GM19455 (cell line): ENCODE results near the gene BNIP5.

Experiments used
- ATAC-seq: cut with Tn5 transposase; IDR thresholded peaks from one replicate; pipeline ENCODE4 v1.9.1; 2021; ENCODE audit not compliant: unreplicated experiment

The BNIP5 gene

DNA sequence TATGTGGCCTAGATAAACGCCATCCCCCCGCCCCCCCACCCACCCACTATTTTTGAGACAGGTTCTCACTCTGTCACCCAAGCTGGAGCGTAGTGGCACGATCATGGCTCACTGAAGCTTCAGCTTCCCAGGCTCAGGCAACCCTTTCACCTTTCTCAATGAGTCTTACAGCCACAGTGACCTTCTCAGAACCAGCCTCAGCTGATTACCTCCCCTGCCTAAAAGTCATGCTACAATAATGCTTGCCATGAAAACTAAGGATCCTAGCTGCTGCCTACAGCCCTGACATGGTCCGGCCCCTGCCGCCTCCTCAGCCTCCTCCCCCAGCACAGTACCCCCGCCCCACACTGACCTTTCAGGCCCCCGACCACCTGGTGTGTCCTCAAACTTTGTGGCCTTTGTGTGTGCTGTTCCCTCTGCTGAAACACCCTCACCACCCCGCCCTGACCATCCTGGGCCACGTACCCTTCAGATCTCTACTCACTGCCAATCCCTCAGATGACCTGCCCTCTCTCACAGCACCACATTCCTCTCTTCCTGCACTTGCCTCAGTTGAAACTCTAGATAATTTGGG, 35.5 kb downstream of the BNIP5 start:
- no peak for ATAC-seq

DNA sequence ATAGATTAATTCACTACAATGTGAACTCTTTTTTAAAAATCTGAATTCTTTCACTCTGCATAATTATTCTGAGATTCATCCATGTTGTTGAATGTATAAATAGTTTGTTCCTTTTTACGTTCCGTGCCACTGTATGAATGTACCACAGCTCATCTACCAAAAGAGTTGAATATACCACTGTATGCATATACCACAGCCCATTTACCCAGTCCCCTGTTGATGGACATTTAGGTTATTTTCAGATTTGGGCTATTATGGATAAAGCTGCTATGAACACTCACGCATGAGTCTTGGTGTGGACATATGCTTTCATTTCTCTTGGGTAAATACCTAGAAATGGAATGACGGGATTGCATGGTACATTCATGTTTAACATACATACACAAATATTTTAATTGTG, 38.7 kb downstream of the BNIP5 start:
- no peak for ATAC-seq

GRCh38 chr6:36297511-36297910, 39.2 kb downstream of the BNIP5 start:
- ATAC-seq = no peak

DNA sequence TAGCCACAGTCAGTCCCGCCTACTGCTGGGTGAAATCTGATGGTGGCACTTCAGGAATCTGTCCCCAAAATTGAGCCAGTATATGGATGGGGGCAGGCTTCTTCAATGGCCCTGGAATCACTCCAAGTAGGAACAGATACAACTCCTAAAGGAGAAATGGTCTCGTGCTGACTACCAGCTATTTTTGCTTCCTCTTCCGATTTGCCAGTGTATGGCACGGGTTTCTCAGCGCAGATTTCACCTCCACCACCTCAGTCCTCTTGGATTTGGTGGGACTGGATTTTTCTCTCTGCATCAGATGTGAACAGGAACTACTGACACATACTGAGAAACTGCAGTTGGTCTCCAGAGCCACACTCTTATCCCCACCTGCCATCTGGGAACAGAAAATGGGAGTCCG, 39.6 kb downstream of the BNIP5 start:
- ATAC-seq = no peak

DNA sequence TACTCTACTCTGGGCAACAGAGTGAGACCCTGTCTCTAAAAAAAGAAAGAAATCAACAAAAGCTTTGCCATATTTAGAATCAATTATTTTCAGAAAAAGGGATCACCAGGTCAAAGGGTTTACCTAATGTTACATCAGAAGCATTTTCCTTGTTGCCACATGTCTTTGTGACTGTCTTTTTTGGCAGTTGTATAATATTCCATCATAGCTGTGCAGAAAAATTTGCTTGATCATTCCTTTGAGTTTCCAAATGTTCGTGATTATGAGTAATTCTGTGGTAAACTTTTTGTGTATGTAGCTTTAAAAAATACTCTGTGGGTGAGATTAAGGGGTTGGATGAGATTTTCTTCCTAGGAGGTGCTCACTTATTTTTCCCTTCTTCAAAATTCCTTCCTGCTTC, 40.4 kb downstream of the BNIP5 start:
- no peak for ATAC-seq

GRCh38 chr6:36292170-36292569, 44.5 kb downstream of the BNIP5 start:
- no peak for ATAC-seq

DNA sequence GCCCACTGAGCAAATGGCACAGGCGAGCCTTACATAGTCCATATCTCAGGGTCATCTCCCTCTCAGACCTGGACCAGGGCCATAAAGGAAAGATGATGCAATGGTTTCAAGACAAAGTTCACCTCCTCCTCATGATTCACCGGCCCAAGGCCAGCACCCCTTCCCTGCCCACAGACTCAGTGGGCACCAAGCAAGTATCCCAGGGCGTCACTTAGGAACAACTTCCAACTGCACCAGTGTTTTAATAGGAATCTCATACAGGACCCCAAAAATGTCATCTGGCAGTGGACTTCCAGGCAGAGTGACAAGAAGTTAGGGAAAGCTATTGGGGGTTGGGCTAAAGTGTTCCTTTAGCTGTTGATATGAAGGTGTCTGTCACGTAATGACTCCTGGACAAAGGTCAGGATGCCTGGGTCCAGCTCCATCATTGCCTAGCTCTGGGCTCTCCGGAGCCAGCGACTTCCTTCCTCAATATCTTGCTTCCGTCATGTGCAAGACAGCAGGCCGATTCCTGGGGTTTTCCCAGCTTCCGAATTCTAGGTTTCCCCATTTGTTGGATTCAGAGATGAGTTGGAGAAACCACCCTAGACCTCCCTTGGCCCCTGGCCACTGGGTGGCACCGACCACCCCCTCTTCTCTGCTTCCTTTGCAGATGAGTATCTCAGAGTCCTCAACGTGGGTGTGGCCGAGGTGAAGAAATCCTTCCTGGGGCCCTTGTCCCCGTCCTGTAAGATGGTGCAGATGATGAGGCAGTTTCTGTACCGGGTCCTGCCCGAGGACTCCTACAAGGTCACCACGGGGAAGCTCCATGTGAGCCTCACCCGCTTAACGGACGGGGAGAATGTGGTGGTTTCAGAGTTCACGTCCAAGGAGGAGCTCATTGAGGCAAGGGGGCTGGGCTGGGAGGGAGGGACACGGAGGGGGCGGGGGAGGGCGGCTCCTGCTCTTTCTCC, 45.7 kb downstream of the BNIP5 start:
- no peak for ATAC-seq

GRCh38 chr6:36289281-36289878, 47.3 kb downstream of the BNIP5 start:
- ATAC-seq = no peak

GRCh38 chr6:36286858-36287257, 49.8 kb downstream of the BNIP5 start:
- no peak for ATAC-seq

- ATAC-seq = no peak
Measured at GRCh38 chr6:36285797-36286196, 50.9 kb downstream of the BNIP5 start.

DNA sequence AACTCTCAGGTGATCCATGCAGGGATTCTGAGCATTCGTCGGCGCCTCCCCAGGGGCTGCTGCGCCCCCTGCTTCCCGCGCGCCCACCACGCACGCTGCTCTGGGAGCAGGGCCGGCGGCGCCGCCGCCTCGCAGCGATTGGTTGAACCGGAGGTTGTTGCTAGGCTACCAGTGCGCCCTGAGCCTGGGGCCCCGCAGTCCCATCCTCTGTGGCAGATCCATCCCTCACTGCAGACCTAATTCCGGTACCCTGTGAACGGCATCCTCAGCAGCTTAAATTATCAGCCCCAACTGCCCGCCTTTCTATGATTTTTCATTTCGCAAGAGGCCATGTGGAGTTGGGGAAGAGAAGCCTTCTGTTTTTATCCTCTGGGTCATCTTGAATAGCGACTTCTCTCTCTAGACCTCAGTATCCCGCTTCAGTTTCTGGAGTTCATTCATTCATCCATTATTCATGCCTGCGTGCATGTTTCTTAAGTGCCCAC, 51.5 kb downstream of the BNIP5 start:
- no peak for ATAC-seq

- ATAC-seq = no peak
Measured at GRCh38 chr6:36284359-36284758, 52.3 kb downstream of the BNIP5 start.

- ATAC-seq = no peak
Measured at GRCh38 chr6:36283608-36284007, 53.1 kb downstream of the BNIP5 start.

DNA sequence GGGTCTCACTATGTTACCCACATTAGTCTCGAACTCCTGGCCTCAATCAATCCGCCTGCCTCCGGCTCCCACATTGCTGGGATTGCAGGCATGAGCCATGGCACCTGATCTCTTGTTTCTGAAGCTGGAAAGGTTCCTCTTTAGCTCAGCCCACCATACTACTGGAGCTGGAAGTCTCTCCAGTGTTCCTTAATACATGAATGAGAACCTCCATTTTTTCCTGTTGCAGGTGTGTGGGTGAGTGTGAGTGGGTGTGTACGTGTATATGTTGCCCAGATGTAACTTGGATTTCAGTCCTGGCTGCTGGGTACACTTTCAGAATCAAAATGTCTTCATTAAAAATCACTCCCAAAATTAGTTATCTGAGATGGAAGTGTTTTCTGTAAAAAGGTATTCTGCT, 55.7 kb downstream of the BNIP5 start:
- no peak for ATAC-seq

DNA sequence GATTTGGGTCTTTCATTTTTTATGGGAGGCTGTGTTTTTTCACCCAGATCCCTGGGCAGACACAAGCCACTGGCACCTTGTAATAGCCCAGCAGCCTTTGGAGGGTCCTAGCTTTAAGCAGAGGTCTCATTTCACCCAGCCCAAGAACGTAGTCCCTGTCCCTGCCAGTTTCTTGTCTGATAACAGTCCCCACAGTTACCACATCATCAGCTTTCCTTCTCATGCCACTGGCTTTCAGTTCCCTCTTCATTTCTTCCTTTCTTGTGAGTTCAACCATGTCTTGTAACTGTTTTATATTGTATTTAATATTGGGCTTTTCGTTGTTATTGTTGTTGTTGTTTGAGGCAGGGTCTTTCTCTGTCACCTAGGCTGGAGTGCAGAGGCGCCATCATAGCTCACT, 56.2 kb downstream of the BNIP5 start:
- ATAC-seq = no peak

GRCh38 chr6:36277946-36278470, 58.7 kb downstream of the BNIP5 start:
- ATAC-seq = no peak

DNA sequence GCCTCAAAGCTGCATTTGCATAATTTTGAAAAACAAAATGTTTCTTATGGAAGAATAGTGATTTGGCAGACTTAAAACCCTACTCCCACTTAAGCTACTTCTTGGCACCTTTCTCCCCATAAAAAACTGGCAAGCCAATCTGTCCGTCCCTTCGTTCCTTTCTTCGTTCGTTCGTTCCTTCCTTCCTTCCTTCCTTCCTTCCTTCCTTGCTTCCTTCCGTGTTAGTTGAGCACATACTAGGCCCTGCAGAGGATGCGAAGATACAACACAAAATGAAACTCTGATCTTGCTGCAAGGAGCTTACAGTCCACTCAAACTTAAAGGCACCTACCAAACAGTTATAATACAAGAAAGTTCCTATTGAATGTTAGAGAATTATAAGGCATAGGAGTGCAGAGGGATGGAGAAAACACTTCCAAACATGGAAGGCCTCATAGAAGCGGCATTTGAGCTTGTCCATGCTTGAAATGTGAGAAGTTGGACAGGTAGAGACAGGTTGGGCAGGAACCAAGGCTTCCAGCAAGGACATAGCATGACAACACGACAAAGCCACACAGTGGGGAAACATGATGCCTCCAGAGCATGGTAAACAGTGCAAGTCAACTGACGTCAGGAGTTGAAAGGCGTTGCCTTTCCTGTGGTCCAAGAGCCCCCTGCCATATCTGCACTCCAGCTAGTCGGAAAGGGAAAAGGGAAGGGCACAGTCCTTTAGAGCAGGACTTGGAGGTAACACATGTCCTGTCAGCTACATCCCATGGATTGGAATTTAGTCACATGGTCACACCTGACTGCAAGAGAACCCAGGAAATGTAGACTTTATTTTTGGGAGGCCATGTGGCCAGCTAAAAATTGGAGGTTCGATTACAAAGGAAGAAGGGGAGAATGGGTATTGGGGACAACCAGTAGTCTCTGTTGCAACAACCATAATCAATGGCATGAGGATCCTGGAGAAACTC, 59.8 kb downstream of the BNIP5 start:
- ATAC-seq = no peak

- ATAC-seq = no peak
Measured at GRCh38 chr6:36273802-36274514, 62.7 kb downstream of the BNIP5 start.

DNA sequence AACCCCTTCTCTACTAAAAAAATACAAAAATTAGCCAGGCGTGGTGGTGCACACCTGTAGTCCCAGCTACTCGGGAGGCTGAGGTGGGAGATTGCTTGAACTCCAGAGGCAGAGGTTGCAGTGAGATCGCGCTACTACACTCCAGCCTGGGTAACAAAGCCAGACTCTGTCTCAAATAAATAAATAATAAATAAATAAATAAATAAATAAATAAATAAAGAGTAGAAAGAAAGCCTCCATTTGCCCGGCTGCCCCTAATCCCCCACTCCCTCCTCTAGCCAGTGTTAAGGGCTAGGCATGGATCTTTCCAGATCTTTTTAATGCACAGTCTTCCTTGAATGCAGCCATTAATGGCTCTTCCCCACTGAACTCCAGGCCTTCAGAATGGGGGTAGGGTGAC, 63.6 kb downstream of the BNIP5 start:
- ATAC-seq = no peak

DNA sequence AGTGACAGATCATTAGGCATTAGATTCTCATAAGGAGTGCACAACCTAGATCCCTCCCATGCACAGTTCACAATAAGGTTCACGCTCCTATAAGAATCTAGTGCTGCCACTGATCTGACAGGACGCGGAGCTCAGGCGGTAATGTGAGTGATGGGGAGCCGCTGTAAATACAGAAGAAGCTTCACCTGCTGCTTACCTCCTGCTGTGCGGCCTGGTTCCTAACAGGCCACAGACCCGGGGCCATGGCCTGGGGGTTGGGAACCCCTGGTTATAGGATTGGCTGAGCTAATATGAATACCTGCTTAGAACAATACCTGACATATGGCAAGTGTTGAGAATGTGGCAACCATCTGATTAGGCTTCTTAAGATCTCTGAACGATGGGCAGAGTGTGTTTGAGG, 64.5 kb downstream of the BNIP5 start:
- no peak for ATAC-seq
